Activated CD4-positive, alpha-beta T cell treated with anti-CD3 and anti-CD28 coated beads, Interleukin-2, amount 50 U/mL, for 48 hours (primary cell): Measurements from ENCODE around the gene B3GNT9.

Experiments
- DNase-seq, 2 experiments: peaks; one replicate each; pipeline ENCODE4 v3.0.0-alpha.2; 2020

B3GNT9 gene

DNA sequence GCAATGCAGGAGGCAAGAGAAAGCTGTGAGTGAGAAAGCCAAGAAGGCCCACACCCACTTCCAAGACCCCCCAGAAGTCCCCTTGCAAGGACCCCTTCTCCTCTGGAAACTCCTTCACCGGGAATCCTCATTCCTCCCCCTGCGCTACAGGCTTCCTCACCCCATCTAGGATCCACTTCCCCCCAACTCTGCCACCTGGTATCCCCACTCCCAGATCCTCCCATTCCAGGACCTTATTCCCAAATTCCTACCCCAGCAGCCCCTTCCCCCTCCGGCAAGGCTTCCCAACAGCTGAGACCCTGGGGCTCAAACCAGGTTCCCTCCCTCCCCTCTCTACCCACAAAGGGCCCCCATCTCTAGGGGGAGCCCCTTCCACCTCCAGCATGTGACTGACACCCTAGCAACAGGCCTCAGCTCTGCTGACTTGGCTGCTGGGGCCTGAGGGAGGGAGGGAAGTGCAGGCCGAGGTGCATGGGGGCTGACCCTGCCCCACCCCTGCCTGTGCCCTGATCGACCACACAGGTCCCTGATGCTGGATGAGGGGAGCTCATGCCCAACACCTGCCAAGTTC lies 15.9 kb upstream of the B3GNT9 start:
- peak in 1 of 2 experiments; percentile 18 for DNase-seq

DNA sequence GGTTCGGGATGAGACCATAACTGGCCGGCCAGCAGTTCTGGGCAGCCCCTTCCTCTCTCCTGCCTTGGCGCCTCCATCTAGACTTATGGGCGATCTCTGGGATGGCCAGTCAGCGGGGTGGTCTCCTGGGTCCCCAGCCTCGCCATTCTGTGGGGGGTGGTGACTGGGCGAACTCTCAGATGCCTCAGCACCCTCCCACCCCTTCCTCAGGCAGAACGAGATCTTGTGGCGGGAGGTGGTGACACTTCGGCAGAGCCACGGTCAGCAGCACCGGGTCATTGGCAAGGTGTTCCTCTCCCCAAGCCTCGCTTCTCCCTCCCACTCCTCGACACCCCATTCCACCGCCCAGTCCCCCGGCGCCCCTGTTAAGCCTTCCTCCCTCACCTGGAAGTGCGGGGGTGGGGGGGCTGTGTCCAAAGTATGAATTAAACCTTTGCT lies 15.3 kb upstream of the B3GNT9 start:
- DNase-seq, result no peak

DNA sequence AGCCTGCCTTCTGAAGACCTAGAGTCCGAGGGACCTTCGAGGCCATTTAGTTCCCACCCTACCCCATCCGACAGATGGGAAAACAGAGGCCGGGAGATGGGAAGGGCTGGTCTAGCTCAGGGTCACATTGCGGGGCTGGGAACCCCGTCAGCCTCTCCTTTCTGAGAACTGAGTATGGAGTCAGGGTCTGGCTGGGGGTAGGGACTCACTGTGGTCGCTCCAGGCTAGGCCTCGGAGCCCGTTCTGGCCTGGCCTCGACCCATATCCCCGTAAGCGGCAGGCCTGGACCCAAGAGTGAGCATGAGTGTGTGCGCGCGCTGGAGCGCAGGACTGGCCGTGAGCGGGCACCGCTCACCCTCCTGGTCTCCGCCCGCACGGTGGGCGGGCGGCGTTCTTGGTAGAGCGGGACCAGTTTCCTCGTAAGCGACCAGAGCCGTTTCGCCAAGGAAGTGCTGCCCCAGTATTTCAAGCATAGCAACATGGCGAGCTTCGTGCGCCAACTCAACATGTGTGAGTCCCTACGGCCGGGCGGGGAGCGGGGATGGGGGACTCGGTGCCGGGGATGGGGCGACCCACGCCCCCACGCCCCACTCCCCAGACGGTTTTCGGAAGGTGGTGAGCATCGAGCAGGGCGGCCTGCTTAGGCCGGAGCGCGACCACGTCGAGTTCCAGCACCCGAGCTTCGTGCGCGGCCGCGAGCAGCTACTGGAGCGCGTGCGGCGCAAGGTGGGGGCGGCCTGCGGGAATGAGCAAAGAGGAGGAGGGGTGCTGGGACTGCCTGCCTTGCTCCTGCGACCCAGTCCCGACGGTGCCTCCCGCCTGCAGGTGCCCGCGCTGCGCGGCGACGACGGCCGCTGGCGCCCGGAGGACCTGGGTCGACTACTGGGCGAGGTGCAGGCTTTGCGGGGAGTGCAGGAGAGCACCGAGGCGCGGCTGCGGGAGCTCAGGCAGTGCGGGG lies 14.6 kb upstream of the B3GNT9 start:
- peak in 1 of 2 experiments; percentile 38 for DNase-seq

DNA sequence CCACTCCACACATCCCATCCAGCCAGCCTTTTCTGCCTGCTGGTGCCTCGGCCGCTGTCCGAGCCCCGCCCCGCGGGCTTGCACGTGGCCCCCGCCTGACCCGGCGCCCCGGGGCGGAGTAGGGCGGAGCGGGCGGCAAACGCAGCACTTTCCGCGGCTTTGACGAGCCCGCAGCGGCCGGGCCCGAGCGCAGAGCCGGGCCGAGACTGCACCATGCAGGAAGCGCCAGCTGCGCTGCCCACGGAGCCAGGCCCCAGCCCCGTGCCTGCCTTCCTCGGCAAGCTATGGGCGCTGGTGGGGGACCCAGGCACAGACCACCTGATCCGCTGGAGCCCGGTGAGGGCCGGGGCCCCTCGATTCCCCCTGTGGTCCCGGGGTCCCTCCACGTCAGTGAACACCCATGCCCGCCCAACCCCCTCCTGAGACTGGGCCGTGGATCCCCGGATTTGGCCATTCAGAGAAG lies 13.8 kb upstream of the B3GNT9 start, which contains the start of gene HSF4:
Gene HSF4 (plus strand): TSS at position 147 of the 463 bp plus-strand sequence. CDS start 67 bp downstream, at position 214.
- DNase-seq, result peak; percentile 30 to 34

DNA sequence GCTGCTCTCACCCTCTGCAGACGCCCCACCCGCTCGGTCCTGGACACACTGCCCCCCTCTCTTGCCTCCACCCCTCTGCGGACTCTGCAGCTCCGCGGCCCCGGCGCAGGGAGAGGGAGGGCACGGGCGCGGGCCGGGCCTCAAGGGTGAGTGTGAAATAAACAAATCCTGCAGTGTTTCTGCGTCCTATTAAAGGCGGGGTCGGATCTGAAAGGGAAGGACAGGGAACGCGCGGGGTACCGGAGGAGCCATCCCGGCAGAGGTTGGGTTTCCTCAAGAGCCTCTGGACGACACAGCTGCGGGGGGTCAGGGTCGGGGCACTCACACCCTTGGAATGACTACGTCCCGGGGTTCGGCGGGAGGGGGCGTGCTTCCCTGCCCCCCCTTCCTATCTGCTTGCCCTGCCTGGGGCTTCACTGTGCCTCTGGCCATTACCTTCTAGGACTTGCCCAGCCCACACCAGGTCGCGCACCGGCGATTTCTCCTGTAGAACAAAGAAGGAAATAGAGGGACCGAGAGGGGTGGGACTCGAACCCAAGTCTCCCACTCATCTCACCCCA lies 13.3 kb upstream of the B3GNT9 start:
- peak in 1 of 2 experiments; percentile 21 for DNase-seq

DNA sequence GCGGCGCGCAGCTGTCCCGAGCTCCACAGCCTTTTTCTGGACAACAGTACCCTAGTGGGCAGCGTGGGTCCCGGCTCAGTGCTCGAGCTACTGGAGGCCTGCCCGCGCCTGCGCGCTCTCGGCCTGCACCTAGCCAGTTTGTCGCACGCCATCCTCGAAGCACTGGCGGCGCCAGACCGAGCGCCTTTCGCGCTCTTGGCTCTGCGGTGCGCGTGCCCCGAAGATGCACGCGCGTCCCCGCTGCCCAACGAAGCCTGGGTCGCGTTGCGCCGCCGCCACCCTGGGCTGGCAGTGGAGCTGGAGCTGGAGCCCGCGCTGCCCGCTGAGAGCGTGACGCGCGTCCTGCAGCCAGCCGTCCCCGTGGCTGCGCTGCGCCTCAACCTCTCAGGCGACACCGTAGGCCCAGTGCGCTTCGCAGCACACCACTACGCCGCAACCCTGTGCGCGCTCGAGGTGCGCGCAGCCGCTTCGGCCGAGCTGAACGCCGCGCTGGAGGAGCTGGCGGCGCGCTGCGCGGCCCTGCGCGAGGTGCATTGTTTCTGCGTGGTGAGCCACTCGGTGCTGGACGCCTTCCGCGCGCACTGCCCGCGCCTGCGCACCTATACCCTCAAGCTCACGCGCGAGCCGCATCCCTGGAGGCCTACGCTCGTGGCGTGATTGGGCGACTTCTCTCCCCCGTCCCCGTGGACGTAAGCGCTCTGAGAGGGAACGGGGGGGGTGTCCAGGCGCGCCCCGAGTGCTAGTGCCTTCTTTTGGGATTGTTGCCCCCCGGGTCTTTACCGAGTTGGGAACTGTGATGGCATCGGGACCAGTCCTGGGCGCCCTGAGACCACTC lies 12.6 kb upstream of the B3GNT9 start:
- peak; percentile 53 to 62 for DNase-seq

DNA sequence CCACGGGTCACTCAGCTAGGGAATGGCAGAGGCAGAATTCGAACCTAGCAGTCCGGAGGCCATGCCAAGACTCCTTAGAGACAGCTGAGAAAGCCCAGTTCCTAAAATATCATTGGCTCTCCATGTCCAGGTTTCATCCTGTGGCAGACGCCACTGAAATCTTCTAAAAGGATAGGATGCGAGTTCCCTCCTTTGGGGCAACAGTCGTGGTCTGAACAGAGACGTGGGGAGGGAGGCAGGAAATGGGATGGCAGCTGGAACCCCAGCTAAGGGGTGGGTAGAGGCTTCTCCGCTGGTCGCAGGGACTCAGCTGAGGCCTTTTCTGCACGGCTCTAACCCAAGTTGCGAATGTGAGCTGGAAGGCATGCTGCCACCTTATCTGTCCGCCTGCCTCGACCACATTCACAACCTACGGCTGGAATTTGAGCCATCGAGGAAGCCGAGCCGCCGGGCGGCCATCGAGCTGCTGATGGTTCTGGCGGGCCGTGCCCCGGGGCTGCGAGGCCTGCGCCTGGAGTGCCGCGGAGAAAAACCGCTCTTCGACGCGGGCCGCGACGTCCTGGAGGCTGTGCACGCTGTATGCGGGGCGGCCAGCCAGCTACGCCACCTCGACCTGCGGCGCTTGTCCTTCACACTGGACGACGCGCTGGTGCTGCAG lies 11.8 kb upstream of the B3GNT9 start:
- DNase-seq, result no peak

DNA sequence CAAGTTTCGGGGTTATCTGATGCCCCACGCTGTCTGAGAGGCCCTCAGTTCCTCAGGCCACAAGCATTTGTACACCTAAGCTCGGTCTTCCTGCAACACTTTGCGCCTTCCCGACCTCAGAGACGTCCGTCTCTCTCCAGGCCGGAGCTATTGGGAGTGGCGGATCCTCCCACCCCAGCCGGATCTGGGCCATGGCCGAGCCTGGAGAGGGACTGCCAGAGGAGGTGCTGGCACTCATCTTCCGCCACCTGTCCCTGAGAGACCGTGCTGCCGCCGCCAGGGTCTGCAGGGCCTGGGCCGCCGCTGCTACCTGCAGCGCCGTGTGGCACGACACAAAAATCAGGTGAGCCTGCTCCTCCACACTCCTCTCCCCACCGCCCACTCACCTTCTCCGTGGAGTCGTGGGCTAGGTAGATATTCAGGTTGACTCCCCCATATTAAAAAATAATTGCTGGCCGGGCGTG lies 10.8 kb upstream of the B3GNT9 start:
- no peak for DNase-seq

DNA sequence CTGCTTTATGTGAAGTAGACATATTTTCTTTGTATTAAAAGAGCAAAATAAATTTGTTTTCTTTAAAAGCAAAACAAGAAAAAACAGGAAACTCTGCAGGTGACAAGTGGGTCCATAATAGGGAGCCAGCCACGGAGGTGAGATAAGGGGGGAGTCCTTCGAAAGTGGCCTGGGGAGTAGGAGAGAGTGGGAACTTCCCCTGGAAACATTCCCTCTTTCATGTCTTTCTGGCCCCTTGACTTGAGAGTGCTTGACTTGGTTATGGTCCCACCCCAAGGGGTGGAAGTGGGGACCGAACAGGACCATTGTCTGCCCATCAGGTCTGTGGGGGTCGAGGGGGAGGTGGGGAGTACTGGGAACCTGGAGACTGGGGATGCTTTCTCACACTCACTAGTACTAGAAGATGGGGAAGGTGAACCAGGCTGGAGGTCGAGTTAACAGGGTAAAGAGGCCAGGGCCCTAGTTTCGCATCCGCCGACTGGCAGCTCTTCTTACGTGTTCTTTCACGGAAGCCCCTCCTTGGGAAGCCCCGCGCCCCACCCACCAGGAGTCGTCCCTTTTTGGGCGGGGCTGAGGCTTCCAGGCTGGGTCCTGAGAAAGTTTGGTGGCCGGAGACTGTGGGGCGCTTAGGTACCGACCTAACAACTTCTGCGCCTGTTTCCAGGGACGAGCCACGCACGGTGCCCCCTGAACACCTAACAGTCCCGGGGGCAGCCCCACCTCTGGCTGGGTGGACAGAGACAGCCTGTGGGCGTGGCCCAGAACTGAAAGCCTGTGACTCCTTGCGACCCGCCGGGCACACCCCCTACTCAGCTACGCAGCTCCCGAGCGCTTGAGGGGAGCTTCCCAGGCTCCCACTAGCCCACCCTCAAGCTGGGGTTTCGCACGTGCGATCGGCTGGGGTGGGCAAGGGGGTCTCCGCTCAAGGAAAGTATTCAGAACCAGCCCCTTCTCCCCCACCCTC lies 8.1 kb upstream of the B3GNT9 start:
- peak; percentile 86 to 90 for DNase-seq

DNA sequence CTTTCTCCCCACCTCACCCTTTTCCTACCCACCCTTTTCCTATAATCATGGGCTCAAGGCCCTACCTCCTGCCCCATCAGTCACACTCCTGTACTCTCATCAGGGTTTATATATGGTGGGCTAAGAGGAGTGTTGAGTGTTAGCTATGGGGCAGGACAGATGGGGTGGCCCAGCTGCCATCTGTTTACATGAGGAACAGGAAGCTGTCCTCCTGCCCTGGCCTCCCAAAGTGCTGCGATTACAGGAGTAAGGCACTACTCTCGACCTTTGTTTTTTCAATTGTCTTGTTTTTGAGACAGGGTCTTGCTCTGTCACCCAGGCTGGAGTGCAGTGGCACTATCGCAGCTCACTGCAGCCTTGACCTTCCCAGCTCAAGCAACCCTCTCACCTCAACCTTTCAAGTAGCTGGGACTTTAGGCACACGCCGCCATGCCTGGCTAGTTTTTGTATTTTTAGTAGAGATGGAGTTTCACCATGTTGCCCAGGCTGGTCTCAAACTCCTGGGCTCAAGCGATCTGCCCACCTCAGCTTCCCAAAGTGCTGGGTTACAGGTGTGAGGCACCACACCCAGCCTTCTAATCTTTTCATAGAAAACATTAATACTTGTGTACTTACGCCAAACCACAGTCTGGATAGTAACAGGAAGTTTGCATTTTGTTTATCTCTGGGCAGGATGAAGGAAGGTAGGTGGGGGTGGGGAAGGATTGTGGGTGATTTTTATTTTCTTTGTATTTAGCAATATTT lies 7.3 kb upstream of the B3GNT9 start:
- DNase-seq, result no peak

DNA sequence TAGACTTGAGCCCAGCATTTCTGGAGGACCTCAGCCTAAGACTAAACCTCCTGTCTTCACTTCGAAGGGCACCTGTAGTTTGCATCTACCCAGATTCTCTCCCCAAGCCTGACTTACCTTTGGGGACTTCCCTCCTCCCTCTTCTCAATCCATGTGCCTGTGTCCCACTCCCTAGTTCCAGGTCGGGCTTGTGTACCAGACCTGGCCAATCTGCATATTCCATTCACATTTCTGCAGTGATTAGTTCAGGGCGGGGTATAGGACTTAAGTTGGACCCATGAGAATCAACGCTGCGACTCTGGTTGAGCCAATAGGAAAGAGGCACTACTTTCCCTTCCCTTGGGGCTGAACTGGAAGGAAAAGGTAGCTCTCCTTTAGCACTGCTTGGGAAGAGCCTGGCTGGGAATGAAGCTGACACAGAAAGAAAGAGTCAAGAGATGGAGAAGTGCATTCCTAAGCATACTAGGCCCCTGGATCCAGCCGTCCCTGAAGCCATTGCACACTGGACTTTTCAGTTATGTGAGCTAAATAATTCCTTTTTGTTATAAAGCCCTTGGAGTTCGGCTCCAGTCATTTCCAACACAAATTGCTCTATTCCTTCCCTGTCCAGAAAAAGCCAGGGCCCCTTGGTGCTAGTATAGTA lies 6.4 kb upstream of the B3GNT9 start:
- no peak for DNase-seq

DNA sequence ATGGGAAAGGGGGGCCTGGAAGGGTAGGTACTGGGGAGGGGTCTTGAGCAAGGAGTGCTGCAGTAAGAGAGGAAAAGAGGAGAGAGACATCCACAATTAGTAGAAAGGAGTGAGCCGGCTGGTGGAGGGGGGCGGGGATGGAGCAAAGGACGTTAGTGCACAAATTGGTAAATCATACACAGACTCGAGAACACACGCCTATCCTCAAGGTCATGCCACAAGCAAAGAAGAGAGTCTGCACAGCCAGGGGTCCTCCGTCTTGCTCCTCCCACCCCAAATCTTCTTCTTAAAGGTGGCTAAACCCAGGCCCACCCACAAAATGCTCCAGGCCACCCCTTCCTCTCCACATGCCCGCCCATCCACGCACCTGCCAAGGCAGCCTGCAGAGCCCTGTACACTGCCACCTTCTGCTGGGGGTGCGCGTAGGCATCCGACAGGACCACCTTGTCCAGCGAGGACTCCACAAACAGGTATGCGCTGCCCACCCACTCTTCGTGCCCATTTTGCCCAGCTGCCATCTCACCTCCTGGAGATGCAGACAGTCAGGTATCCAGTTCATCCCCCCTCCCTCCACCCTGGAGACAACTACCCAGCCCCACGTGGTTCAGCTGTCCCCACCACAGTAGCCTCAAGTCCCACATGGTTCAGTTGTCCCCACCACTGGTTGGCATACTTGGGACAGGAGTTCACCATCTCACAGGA lies 5.5 kb upstream of the B3GNT9 start:
- no peak for DNase-seq

DNA sequence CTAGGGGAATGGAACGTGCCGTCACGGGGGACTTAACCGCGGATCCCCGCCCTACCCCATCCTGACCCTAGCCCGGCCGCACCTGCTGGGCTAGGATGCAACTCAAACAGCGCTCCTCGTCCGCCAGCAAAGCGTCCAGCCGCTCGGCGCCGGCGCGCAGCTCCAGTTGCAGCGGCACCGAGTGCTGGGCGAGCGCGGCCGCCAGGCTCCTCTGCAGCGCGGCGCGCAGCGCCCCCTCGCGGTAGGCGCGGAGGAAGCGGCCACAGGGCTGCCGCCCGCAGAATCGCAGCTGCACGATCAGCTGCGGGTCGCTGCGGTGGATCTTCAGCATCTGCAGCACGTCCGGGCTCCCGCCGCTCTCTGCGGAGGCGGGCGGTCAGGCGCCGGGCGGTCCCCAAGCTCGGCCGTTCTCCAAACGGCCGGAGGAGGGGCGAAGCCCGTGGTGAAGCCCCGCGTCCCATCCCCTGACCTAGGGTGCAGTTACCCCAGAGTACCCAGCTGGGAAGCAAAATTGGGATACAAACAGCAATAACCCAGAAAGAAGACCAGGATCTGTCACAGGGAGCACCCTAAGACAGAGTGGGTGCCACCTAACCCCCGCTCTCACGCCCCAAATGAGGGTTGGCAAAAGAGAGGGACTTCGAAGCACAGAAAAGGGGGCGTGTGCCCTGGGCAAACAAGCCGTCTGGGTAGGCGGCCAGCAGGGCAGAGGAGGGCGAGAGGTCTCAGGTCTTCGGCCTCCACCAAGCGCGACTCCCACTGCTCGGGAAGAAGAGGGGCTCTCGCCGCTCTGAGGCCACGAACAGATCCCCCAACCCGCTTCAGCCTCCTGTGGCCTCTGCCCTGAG lies 4.7 kb upstream of the B3GNT9 start:
- DNase-seq, result peak; percentile 79 to 82

DNA sequence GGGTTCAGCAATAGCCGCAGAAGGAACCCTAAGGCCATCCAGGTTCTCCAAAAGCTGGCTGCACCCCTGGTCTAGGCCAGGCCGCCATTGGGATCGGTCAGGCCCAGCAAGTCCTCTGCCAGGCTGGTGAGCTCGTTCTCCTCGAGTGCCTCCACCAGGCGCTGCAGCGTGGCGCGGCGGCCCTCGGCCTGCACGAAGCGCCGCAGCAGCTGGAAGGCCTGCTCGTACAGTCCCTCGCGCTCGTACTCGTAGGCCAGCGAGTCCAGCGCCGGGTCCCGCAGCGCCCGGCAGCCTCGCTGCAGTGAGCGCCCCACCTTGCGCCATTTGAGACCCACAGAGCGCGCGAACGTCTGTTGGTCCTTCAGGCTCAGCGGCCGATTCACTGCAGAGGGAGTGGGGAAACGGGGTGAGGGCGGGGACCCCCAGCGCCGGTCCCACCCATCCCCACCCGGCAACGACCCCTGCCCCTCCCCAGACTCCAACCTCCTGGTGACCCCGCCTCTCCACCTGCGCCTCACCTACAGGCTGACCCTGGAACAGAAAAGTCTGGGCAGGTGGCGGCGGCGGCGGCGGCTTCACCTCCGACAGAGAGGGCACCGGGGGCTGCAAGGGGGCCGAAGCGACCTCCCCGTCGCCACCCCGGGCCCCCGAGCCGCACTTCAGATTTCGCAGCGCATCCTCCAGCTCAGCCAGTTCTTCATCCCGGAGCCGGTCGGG lies 3.9 kb upstream of the B3GNT9 start:
- no peak for DNase-seq

DNA sequence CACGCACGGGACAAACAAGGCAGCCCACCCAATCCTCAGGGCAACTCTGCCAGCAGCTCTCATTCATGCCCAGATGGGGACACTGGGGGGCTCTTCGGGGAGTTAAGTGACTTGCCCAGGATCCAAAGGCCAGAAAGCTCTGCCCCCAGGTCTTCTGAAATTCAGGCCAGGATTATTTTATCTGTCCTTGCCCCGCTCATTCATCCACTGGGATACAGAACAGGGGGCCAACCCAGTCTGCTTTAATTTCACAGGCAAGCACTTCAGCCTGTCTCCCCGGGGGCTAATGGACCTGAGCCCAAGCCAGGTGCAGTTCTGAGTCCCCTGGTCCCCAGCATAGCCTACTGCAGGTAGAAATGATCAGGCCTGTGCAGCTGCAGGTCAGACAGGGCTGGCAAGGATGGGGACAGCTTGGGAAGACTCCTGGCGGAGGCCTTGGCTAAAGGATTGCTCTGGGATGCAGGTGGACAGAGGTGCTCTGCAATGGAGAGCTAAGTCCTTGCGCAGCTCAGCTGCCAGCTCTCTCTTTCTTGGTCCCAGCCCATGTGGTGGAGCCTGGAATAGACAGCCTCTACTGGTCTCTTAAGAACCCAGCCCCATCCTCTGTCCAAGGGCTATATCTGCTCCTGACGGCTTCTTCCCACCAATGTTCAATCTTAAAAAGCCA lies 766 bp upstream of the B3GNT9 start:
- peak in 1 of 2 experiments; percentile 13 for DNase-seq

DNA sequence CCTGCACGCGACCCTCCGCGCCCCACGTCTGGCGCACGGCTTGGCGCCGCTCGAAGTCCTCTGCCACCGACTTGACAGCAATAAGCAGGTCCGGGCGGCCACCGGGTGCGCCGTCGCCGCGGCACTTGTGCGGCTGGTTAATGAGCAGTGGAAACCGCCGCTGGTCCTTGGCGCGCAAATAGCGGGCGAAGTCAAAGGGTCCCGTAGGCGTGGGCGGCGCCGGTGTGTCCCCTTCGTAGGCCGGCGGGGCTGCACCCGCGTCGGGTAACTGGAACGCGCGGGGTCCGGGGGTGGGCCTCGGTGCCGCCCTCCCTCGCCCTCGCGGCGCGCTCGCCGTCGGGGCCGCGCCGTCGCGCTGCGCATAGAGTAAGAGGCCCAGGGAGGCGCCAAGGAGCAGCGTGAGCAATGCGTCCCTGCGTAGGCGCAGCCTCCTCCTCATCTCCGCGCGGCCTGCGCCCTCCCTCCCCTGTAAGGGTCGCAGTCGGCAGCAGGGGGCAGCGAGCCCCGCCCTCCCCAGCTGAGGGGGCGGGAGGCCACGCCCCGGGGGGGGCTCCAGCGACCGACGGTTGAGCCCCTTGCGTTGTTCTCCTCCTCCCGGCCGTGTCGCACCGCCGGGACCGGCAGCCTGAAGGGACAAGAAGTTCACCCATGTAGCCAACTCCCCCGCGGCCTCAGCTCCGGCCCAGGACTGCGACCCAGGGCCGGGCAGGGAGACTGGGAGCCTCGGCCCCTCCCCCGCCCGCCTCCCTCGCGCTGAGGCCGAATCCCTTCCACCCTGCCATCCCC lies 558 bp downstream of the B3GNT9 start:
- DNase-seq, result peak; percentile 60 to 62
